CD4-positive, alpha-beta T cell (primary cell): ENCODE data around the gene FMN1. TPM values are rescaled to one million over a fixed set of nuclear protein-coding genes. Genes with fewer than 3 reads are reported as not detected.
A peak's percentile ranks its signal among the peaks of the same experiment; 100 is the strongest.

Experiments
- ATAC-seq: fragments of 200-7000 bp; cut with Tn5 transposase; one replicate; pipeline ENCODE4 v1.10.0; 2022; ENCODE audit warnings: mild to moderate bottlenecking; ENCODE audit not compliant: poor library complexity
- CTCF ChIA-PET: fragments of 350-600 bp; sonication (Branson Sonifier 250); formaldehyde crosslinking; loops from one replicate; lab custom pipeline; 2021; ENCODE audit warnings: antibody characterized with exemption, inconsistent platforms; lab: Charles Lee
- POLR2A ChIA-PET: fragments of 350-600 bp; sonication (Branson Sonifier 250); formaldehyde crosslinking; loops from one replicate; lab custom pipeline; 2021; ENCODE audit warnings: antibody characterized with exemption, inconsistent platforms; lab: Charles Lee
- DNase-seq, 14 experiments: peaks; one replicate each; pipeline ENCODE4 v3.0.0-alpha.2; 2013 to 2020; ENCODE audit warnings: mixed read lengths in 2 of 14
- H3K27ac ChIP-seq, 2 donors: one replicate each; pipeline versions ENCODE4 v1.5.1 to v1.7.0; 2013; ENCODE audit warnings: low read length in 2 of 2, low read depth in 1 of 2, mild to moderate bottlenecking in 1 of 2
- H3K27me3 ChIP-seq, 2 experiments: 1 replicate in 1 of 2; 2 replicates in 1 of 2; pipeline versions ENCODE4 v1.6.1 to v1.7.0; 2013; ENCODE audit warnings: low read length in 2 of 2, control low read depth in 1 of 2, mild to moderate bottlenecking in 1 of 2, moderate library complexity in 1 of 2; ENCODE audit not compliant: insufficient read depth in 2 of 2, control insufficient read depth in 1 of 2
- H3K36me3 ChIP-seq: one replicate; pipeline ENCODE4 v1.6.1; 2013; ENCODE audit warnings: low read length, control low read depth; ENCODE audit not compliant: insufficient read depth
- H3K4me1 ChIP-seq: one replicate; pipeline ENCODE4 v1.6.1; 2013; ENCODE audit warnings: low read length, control low read depth; ENCODE audit not compliant: insufficient read depth
- H3K4me3 ChIP-seq: one replicate; pipeline ENCODE4 v1.5.1; 2013; ENCODE audit warnings: mild to moderate bottlenecking, low read length, moderate library complexity
- H3K9me3 ChIP-seq, 2 experiments: 1 replicate in 1 of 2; 2 replicates in 1 of 2; pipeline versions ENCODE4 v1.6.1 to v1.7.0; 2013; ENCODE audit warnings: low read length in 2 of 2, mild to moderate bottlenecking in 2 of 2, control low read depth in 1 of 2, moderate library complexity in 1 of 2; ENCODE audit not compliant: control insufficient read depth in 1 of 2, insufficient read depth in 1 of 2
- H3K27ac Mint-ChIP-seq: one replicate; pipeline ENCODE4 v1.8.0; 2020; ENCODE audit warnings: mixed read lengths
- H3K27me3 Mint-ChIP-seq: one replicate; pipeline ENCODE4 v1.8.0; 2021; ENCODE audit warnings: mixed read lengths
- H3K36me3 Mint-ChIP-seq: one replicate; pipeline ENCODE4 v1.8.0; 2021; ENCODE audit warnings: low read depth, mixed read lengths
- H3K4me1 Mint-ChIP-seq: one replicate; pipeline ENCODE4 v1.8.0; 2021; ENCODE audit warnings: low read depth, mixed read lengths
- H3K4me3 Mint-ChIP-seq: one replicate; pipeline ENCODE4 v1.8.0; 2020; ENCODE audit warnings: mild to moderate bottlenecking, mixed read lengths
- H3K9me3 Mint-ChIP-seq: one replicate; pipeline ENCODE4 v1.8.0; 2020; ENCODE audit warnings: mixed read lengths
- intact Hi-C, 2 experiments: fragments of 100-400 bp; cut with DNase I in 1 of 2; cut with micrococcal nuclease in 1 of 2; formaldehyde crosslinking; loops; one replicate each; pipeline versions ENCODE4 v1.15.1 to v1.9.0; 2023 to 2025; cut with DNase I, micrococcal nuclease
- total RNA-seq, 174 experiments: library from RNA in 2 of 174; stranded (reverse) in 2 of 174; gene quantifications; one replicate each; pipeline ENCODE4 v1.2.3 and lab custom pipeline; 2021 to 2026
- TF ChIP-seq, protein P1 (sequence below): fragments of 200-600 bp; IDR thresholded peaks from one replicate; pipeline ENCODE4 v1.8.0; 2022; ENCODE audit warnings: antibody characterized with exemption, mild to moderate bottlenecking

The FMN1 gene
- total RNA-seq, 2 experiments from 2014 or later, result 0.39 to 0.55 TPM

DNA sequence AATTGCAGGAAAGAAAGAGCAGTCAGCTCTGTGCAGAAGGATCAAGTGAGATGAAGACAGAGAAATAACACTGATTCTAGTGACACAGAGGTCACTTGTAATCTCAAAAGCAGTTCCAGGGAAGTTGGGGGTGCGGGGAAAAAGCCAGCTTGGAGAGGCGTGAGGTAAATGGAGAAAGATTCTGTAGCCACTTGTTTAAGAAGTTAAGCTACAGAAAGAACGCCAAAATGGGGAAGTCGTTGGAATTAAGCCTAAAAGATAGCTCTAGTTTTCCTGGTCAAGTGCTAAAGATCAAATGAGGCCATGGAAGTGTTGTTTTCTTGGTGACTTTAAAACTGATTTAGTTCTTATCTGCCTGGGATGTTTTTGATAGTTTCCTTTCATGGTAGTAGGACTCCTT is 324.7 kb downstream of the FMN1 start:
- H3K9me3 Mint-ChIP-seq, result no peaks in the 10 kb centered on the region

DNA sequence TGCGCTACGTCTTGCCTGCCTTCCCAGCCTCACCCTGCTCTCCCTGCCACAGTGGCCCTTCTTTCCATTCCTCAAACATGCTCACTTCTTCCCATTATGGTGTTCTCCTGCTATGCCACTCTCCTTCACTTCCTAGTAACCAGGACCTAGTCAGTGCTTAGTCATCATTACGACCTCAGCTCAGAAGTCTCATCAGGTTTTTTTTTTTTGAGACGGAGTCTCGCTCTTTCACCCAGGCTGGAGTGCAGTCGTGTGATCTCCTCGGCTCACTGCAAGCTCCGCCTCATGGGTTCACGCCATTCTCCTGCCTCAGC is 327.2 kb downstream of the FMN1 start:
- Histone ChIP-seq H3K36me3 (no peaks in the 10 kb centered on the region), H3K4me1 (no peaks in the 10 kb centered on the region), H3K9me3 (no peaks in the 10 kb centered on the region), H3K27ac (no peak overlapping the region), H3K27me3 (no peaks in the 10 kb centered on the region), H3K4me3 (no peak overlapping the region)
- no peak overlapping the region for H3K4me3 Mint-ChIP-seq
- ChIA-PET POLR2A (no interaction called here), CTCF (no interaction called here)
- TF ChIP-seq, protein P1, sequence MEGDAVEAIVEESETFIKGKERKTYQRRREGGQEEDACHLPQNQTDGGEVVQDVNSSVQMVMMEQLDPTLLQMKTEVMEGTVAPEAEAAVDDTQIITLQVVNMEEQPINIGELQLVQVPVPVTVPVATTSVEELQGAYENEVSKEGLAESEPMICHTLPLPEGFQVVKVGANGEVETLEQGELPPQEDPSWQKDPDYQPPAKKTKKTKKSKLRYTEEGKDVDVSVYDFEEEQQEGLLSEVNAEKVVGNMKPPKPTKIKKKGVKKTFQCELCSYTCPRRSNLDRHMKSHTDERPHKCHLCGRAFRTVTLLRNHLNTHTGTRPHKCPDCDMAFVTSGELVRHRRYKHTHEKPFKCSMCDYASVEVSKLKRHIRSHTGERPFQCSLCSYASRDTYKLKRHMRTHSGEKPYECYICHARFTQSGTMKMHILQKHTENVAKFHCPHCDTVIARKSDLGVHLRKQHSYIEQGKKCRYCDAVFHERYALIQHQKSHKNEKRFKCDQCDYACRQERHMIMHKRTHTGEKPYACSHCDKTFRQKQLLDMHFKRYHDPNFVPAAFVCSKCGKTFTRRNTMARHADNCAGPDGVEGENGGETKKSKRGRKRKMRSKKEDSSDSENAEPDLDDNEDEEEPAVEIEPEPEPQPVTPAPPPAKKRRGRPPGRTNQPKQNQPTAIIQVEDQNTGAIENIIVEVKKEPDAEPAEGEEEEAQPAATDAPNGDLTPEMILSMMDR, result no peak
- H3K27me3 Mint-ChIP-seq, result no peaks in the 10 kb centered on the region
- ATAC-seq, result no peak
- no peaks in the 10 kb centered on the region for H3K4me1 Mint-ChIP-seq
- no peak overlapping the region for H3K27ac Mint-ChIP-seq
- H3K36me3 Mint-ChIP-seq, result no peaks in the 10 kb centered on the region
- peak in 2 of 14 experiments; percentile 2 to 23 for DNase-seq
- H3K9me3 Mint-ChIP-seq, result no peaks in the 10 kb centered on the region
- intact Hi-C loops, result no loop called here

More for the DNA sequence above, 324.7 kb downstream of the FMN1 start:
- Histone ChIP-seq H3K4me3 (no peak overlapping the region), H3K4me1 (no peaks in the 10 kb centered on the region), H3K36me3 (no peaks in the 10 kb centered on the region), H3K27me3 (no peaks in the 10 kb centered on the region), H3K27ac (no peak overlapping the region), H3K9me3 (no peaks in the 10 kb centered on the region)
- Mint-ChIP-seq H3K4me1 (no peaks in the 10 kb centered on the region), H3K27me3 (no peaks in the 10 kb centered on the region), H3K36me3 (no peaks in the 10 kb centered on the region), H3K4me3 (no peak overlapping the region), H3K27ac (no peak overlapping the region)
- TF ChIP-seq, protein P1, result no peak
- POLR2A ChIA-PET, result no interaction called here
- DNase-seq, result no peak
- CTCF ChIA-PET, result no interaction called here
- intact Hi-C loops, result no loop called here
- no peak for ATAC-seq

DNA sequence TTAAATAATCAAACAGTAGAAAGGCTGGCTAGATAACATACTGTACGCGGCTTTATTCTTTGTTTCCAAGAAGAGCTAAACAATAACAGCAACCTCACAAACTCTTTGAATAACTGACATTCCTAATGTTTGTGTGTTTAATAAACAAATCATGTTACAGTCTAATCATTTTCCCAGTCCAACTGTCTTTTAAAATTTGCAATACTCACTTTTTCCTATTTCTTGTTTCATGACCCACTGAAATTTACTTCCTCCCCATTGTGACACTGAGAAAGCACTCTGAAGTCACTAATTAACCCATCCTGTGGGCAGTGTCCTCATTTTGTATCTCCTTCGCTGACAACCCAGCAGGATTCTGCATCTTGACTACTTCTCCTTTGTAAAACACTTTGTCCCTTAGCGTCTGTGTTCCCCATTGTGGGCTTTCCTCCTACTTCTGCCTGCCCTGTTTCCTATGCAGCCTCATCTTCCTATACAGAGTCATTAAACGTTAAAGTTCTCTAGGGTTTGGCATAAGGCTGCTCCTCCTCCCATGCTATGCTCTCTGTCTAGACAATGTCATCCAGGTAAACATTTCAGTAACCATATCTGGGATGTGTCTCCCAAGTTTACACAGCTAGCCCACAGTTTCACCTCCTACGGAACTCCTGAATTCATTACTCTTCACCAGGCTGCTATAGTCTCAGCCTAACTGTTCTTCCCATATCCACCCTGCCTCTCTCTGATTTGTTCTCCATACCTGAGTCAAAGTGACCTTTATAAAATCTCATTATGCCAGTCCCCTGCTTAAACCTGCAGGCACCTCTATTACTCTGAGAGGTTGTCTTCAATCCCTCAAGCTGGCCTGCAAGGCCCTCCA is 327.8 kb downstream of the FMN1 start:
- CTCF ChIA-PET, result no interaction called here
- TF ChIP-seq, protein P1, result no peak
- no peak for ATAC-seq

More for the DNA sequence above, 327.8 kb downstream of the FMN1 start:
- Histone ChIP-seq H3K27me3 (no peaks in the 10 kb centered on the region), H3K36me3 (no peaks in the 10 kb centered on the region), H3K27ac (no peak overlapping the region), H3K4me1 (no peaks in the 10 kb centered on the region), H3K9me3 (no peaks in the 10 kb centered on the region), H3K4me3 (no peak overlapping the region)
- Mint-ChIP-seq H3K36me3 (no peaks in the 10 kb centered on the region), H3K27ac (no peak overlapping the region), H3K4me1 (no peaks in the 10 kb centered on the region), H3K9me3 (no peaks in the 10 kb centered on the region), H3K27me3 (no peaks in the 10 kb centered on the region), H3K4me3 (no peak overlapping the region)
- POLR2A ChIA-PET, result no interaction called here
- DNase-seq, result peak in 3 of 14 experiments; percentile 7 to 23 (median 9)
- intact Hi-C loops, result no loop called here
